ENCODE data around the gene AP5M1. TPM values are rescaled to one million over a fixed set of nuclear protein-coding genes. Genes with fewer than 3 reads are reported as not detected.

AP5M1 gene
- total RNA-seq, 4 donors from 2014 or later = 22.7 to 30.6 (median 29.2) TPM

DNA sequence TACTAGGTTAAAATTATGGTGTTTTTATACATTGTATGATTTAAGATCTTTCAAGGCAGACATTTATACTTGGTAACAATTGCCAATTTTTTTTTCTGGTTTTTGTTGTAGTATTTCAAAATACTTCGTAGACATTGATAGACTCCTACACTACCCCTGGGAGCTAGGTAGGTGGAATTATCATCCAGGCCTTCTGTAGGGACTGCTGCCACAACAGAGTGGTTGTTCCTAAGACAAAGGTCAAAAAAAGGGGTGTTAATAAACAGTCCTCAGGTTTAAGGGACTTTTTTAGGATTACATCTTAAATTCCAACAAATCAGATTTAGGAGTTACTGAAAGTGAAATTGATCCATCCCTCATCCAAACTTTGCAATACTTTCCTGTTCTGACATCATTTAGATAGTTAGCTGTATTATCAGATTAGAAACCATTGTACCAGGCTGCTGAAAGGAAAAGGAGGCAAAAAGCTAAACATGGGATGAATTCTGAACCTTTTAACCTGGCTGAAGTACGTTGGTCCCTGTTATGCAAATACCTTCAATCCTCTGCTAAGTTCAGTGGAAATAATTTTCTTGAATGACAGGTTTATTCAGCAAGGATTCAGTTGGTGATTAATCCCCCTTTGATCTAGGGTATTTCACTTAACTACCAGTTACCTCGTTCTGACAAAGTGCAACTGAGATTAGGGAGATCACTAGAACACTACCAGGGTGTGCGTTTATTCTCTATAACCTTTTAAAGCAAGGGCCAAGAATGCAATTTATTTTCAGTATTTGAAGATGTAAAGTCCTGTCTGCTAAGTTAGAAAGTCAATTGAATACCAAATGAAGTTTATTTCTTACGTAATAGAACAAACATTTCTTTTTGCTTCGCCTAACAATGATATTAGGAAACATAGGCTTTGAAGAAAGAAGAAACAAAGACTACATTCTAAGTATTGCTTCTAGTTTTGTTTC lies 23.2 kb downstream of the AP5M1 start:
- WGBS = 61% methylated on average over 6 of the region's 6 CpGs
- TF ChIP-seq POLR2AphosphoS5 (IDR thresholded peaks at IDR 0.05) = no peak
- no peak for TF ChIP-seq EP300 (IDR thresholded peaks at IDR 0.05)
- no peak for TF ChIP-seq POLR2A (IDR thresholded peaks at IDR 0.05)
- TF ChIP-seq, protein P1, sequence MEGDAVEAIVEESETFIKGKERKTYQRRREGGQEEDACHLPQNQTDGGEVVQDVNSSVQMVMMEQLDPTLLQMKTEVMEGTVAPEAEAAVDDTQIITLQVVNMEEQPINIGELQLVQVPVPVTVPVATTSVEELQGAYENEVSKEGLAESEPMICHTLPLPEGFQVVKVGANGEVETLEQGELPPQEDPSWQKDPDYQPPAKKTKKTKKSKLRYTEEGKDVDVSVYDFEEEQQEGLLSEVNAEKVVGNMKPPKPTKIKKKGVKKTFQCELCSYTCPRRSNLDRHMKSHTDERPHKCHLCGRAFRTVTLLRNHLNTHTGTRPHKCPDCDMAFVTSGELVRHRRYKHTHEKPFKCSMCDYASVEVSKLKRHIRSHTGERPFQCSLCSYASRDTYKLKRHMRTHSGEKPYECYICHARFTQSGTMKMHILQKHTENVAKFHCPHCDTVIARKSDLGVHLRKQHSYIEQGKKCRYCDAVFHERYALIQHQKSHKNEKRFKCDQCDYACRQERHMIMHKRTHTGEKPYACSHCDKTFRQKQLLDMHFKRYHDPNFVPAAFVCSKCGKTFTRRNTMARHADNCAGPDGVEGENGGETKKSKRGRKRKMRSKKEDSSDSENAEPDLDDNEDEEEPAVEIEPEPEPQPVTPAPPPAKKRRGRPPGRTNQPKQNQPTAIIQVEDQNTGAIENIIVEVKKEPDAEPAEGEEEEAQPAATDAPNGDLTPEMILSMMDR (IDR thresholded peaks at IDR 0.05) = no peak

DNA sequence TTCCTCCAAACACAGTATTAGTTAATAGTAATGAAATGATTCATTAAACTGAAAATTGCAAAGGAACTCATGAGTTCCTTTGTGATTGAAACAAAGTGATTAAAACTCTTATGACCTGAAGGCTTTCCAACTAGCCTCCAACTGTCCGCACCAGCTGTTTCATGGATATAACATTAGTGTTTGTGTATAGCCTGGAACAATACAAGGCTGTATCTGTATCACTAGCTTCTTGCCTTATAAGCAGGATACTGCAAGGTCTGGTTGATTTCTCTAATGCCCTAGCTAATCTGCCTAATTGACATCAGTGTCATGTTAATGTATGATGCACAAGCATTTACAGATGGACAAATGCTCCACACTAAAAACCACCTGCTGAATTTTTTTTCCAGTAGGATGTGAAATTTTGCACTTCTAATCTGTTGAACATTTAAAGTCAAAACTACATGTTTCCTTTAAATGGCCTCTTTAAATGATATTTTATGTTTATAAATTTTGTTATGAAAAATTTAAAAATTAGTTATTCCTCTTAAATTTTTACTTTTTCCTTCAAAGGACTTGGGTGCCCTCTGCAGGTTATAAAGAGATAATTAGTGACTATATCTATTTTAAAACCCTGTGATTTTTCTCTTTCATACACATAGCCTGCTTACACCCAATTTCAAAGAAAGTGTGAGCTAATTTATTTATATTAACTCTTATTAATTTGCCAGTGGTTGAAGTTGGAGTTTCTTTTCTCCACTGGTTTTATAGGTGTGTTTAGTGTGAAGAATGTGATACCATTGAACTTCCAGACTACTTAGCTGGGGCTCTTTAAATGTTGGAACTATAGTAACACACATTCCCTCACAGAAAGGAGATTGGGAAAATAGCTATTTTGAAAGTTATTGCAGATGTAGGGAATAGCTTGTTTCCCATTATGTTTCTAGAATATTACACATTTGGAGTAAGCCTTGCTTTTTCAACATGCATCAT lies 25.4 kb downstream of the AP5M1 start:
- WGBS = 96% methylated on average over 1 of the region's 1 CpG
- H3K36me3 ChIP-seq = peaks cover 13% of the 10 kb centered on the region
- no peaks in the 10 kb centered on the region for H3K9me3 ChIP-seq
- DNase-seq (ENCODE audit: low spot score in 2 of 2) = no peak
- no peak overlapping the region for H3K4me3 ChIP-seq
- no peak overlapping the region for H3K27ac ChIP-seq
- no peaks in the 10 kb centered on the region for H3K4me1 ChIP-seq
- no peaks in the 10 kb centered on the region for H3K27me3 ChIP-seq
- TF ChIP-seq, protein P1 (IDR thresholded peaks at IDR 0.05) = no peak
- TF ChIP-seq POLR2A (IDR thresholded peaks at IDR 0.05) = no peak
- no peak for TF ChIP-seq EP300 (IDR thresholded peaks at IDR 0.05)
- TF ChIP-seq POLR2AphosphoS5 (IDR thresholded peaks at IDR 0.05) = no peak

More for the DNA sequence above, 23.2 kb downstream of the AP5M1 start:
- H3K4me3 ChIP-seq = no peak overlapping the region
- no peaks in the 10 kb centered on the region for H3K9me3 ChIP-seq
- H3K36me3 ChIP-seq = peaks cover 13% of the 10 kb centered on the region
- H3K27ac ChIP-seq = no peak overlapping the region
- H3K27me3 ChIP-seq = no peaks in the 10 kb centered on the region
- no peaks in the 10 kb centered on the region for H3K4me1 ChIP-seq
- DNase-seq (ENCODE audit: low spot score in 2 of 2) = no peak

GRCh38 chr14:57295239-57295638 lies 26.5 kb downstream of the AP5M1 start:
- Histone ChIP-seq H3K27ac (no peak overlapping the region), H3K9me3 (no peaks in the 10 kb centered on the region), H3K27me3 (no peaks in the 10 kb centered on the region), H3K4me1 (no peaks in the 10 kb centered on the region), H3K4me3 (no peak overlapping the region), H3K36me3 (peaks cover 9% of the 10 kb centered on the region)
- 55% methylated on average over 1 of the region's 1 CpG for WGBS
- no peak for DNase-seq (ENCODE audit: low spot score in 2 of 2)
- TF ChIP-seq, protein P1 (IDR thresholded peaks at IDR 0.05) = no peak
- no peak for TF ChIP-seq EP300 (IDR thresholded peaks at IDR 0.05)
- no peak for TF ChIP-seq POLR2AphosphoS5 (IDR thresholded peaks at IDR 0.05)
- TF ChIP-seq POLR2A (IDR thresholded peaks at IDR 0.05) = no peak

DNA sequence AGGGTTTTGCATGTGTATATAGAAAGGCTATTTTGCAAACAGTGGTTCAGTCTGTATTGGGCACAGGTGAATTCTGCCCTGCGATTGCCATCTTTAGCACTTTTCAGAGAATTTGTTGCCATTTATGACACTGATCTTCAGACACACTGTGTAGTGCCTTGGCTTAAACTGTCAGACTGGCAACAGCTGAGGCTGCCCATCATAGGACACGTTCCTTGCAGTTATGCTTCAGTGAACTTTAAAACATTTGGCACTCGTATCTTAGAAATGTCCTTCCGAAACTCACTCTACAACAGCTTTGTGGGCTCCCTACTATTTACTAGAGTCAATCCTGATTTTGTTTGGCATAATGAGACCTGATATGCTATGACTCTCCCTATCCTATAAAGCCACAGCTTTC lies 29.1 kb downstream of the AP5M1 start:
- no peaks in the 10 kb centered on the region for H3K27me3 ChIP-seq
- DNase-seq (ENCODE audit: low spot score in 2 of 2) = no peak
- no peak for TF ChIP-seq POLR2AphosphoS5 (IDR thresholded peaks at IDR 0.05)
- TF ChIP-seq EP300 (IDR thresholded peaks at IDR 0.05) = no peak
- TF ChIP-seq, protein P1 (IDR thresholded peaks at IDR 0.05) = no peak
- no peak for TF ChIP-seq POLR2A (IDR thresholded peaks at IDR 0.05)
- H3K4me3 ChIP-seq = no peak overlapping the region
- H3K36me3 ChIP-seq = no peaks in the 10 kb centered on the region
- WGBS = 90% methylated on average over 4 of the region's 4 CpGs
- no peaks in the 10 kb centered on the region for H3K4me1 ChIP-seq
- H3K9me3 ChIP-seq = no peaks in the 10 kb centered on the region
- no peak overlapping the region for H3K27ac ChIP-seq

Data from suprapubic skin (tissue), 4 donors.